HepG2 (cell line): ENCODE data around the gene NACAD. TPM values are rescaled to one million over a fixed set of nuclear protein-coding genes. Genes with fewer than 3 reads are reported as not detected.
A peak's percentile ranks its signal among the peaks of the same experiment; 100 is the strongest.

ENCODE experiments used
- ATAC-seq: fragments of 200-7000 bp; cut with Tn5 transposase; 3 replicates; pipeline ENCODE4 v1.9.1; 2020; ENCODE audit warnings: mild to moderate bottlenecking, moderate library complexity
- BruUV-seq: library from RNA; stranded (reverse); fragments of 400-500 nt; replicated peaks from 2 replicates; lab custom pipeline; 2021; lab: Mats Ljungman, UMichigan
- CTCF ChIA-PET: fragments of 300-600 bp; formaldehyde crosslinking; extraction: SDS; loops from one replicate; lab custom pipeline; 2021; ENCODE audit warnings: low total read pairs, inconsistent platforms, low intra/inter-chr PET ratio; lab: Yijun Ruan, JAX
- POLR2A ChIA-PET: fragments of 350-600 bp; sonication (Branson Sonifier 250); formaldehyde crosslinking; loops from one replicate; lab custom pipeline; 2020; ENCODE audit warnings: antibody characterized with exemption, inconsistent platforms; lab: Yijun Ruan, JAX
- DNase-seq: peaks from one replicate; pipeline ENCODE4 v3.0.0-alpha.2; 2015; ENCODE audit warnings: low spot score
- FAIRE-seq: peaks from 3 replicates; lab custom pipeline; 2011; peaks lifted over from hg19 to GRCh38; lab: Jason Lieb, UNC
- H2AFZ ChIP-seq: one replicate; pipeline ENCODE4 v1.6.1; 2011; ENCODE audit warnings: low read length, inconsistent platforms
- H3K27ac ChIP-seq: fragments of 300-600 bp; 3 replicates; pipeline ENCODE4 v1.8.0; 2011; ENCODE audit warnings: mixed run types, mild to moderate bottlenecking, mixed read lengths, low read length, inconsistent platforms; ENCODE audit not compliant: insufficient read depth; ENCODE audit errors: extremely low read length
- H3K27me3 ChIP-seq, 2 experiments: fragments of 200-600 bp in 1 of 2; 2 replicates in 1 of 2; 3 replicates in 1 of 2; pipeline versions ENCODE4 v1.6.0 to v1.8.0; 2011; ENCODE audit warnings: low read length in 2 of 2, mild to moderate bottlenecking in 2 of 2, moderate library complexity in 2 of 2, inconsistent platforms in 1 of 2; ENCODE audit not compliant: insufficient read depth in 2 of 2, control insufficient read depth in 1 of 2
- H3K36me3 ChIP-seq, 2 experiments: fragments of 200-600 bp in 1 of 2; replicated peaks in 1 of 2; 2 replicates in 1 of 2; 3 replicates in 1 of 2; pipeline versions ENCODE4 v1.5.1 to v1.8.0; 2011; ENCODE audit warnings: low read length in 2 of 2, inconsistent platforms in 1 of 2; ENCODE audit not compliant: insufficient read depth in 2 of 2, control insufficient read depth in 1 of 2
- H3K4me1 ChIP-seq: 2 replicates; pipeline ENCODE4 v1.5.1; 2012; ENCODE audit warnings: low read length, inconsistent platforms; ENCODE audit not compliant: insufficient read depth
- H3K4me2 ChIP-seq: 2 replicates; pipeline ENCODE4 v1.6.0; 2011; ENCODE audit warnings: low read depth, low read length, inconsistent platforms
- H3K4me3 ChIP-seq, 3 experiments: fragments of 200-600 bp in 1 of 3; sonication (generic), shearing (Covaris generic) in 1 of 3; replicated peaks in 1 of 3; 2 replicates each; pipeline ENCODE4 v1.5.1; 2011 to 2016; ENCODE audit warnings: low read length in 3 of 3, inconsistent platforms in 2 of 3, low read depth in 2 of 3, mild to moderate bottlenecking in 2 of 3, control low read depth in 1 of 3, mixed read lengths in 1 of 3; ENCODE audit not compliant: insufficient read depth in 1 of 3
- H3K79me2 ChIP-seq: one replicate; pipeline ENCODE4 v1.6.1; 2011; ENCODE audit warnings: low read length, inconsistent platforms; ENCODE audit not compliant: insufficient read depth
- H3K9ac ChIP-seq: 2 replicates; pipeline ENCODE4 v1.6.0; 2011; ENCODE audit warnings: mild to moderate bottlenecking, low read depth, low read length, inconsistent platforms; ENCODE audit not compliant: insufficient read depth
- H3K9me3 ChIP-seq: 2 replicates; pipeline ENCODE4 v1.5.1; 2012; ENCODE audit warnings: mild to moderate bottlenecking, low read length
- H4K20me1 ChIP-seq: 2 replicates; pipeline ENCODE4 v1.6.0; 2011; ENCODE audit warnings: inconsistent platforms, mild to moderate bottlenecking, low read length, moderate library complexity; ENCODE audit not compliant: insufficient read depth
- BCL6 ChIP-seq: IDR thresholded peaks from 2 replicates; pipeline ENCODE4 v1.6.1; 2016; ENCODE audit warnings: missing genetic modification reagents, missing compliant biosample characterization
- FOXJ3 ChIP-seq: sonication (generic); formaldehyde crosslinking; IDR thresholded peaks from 2 replicates; pipeline ENCODE4 v1.4.0; 2020; ENCODE audit warnings: missing genetic modification reagents, mild to moderate bottlenecking, borderline replicate concordance
- KLF11 ChIP-seq: IDR thresholded peaks from 2 replicates; pipeline ENCODE4 v1.6.1; 2016; ENCODE audit warnings: missing compliant biosample characterization
- TBP ChIP-seq: sonication (generic); formaldehyde crosslinking; IDR thresholded peaks from 2 replicates; pipeline ENCODE4 v1.5.0; 2020; ENCODE audit warnings: missing genetic modification reagents
- ZMYM4 ChIP-seq: sonication (generic); formaldehyde crosslinking; IDR thresholded peaks from 2 replicates; pipeline ENCODE4 v1.8.1; 2023; ENCODE audit warnings: mild to moderate bottlenecking, missing genetic modification reagents
- ZNF335 ChIP-seq: sonication (generic); formaldehyde crosslinking; IDR thresholded peaks from 2 replicates; pipeline ENCODE4 v1.4.0; 2020; ENCODE audit warnings: missing genetic modification reagents
- ZNF75D ChIP-seq: sonication (generic); formaldehyde crosslinking; IDR thresholded peaks from 2 replicates; pipeline ENCODE4 v1.8.1; 2023; ENCODE audit warnings: missing genetic modification reagents, mild to moderate bottlenecking, borderline replicate concordance
- ZNF839 ChIP-seq: sonication (generic); formaldehyde crosslinking; IDR thresholded peaks from 2 replicates; pipeline ENCODE4 v1.4.0; 2020; ENCODE audit warnings: missing genetic modification reagents, mild to moderate bottlenecking, borderline replicate concordance
- WGBS: methylation state at CpG from one replicate; pipeline ENCODE4 v1.1.6; 2017; ENCODE audit warnings: low lambda C conversion rate; 5-methylcytosine and 5-hydroxymethylcytosine counted together
- in situ Hi-C: cut with HindIII; loops from 2 replicates; pipeline ENCODE4 v1.10.0; 2017; ENCODE audit warnings: low pct_unique_long_range_greater_than_20kb; ENCODE audit not compliant: extremely low pct_ligation_motif_present
- intact Hi-C: fragments of 100-400 bp; cut with micrococcal nuclease; formaldehyde crosslinking; loops from one replicate; pipeline ENCODE4 v1.10.0; 2022; ENCODE audit not compliant: unreplicated experiment
- polyA plus RNA-seq, 8 experiments: library from polyadenylated mRNA; depleted of rRNA in 3 of 8; stranded (reverse) in 7 of 8; unstranded in 1 of 8; fragments of >200 nt; fragmentation: Illumina TruSeq in 4 of 8; extraction: Trizol in 4 of 8; gene quantifications; 2 replicates each; pipeline versions ENCODE4 v1.2.1 to v1.2.3, GENCODE V29; 2011 to 2016; ENCODE audit warnings: low read depth in 4 of 8, missing spikeins in 1 of 8, mixed read lengths in 1 of 8; ENCODE audit not compliant: insufficient read depth in 1 of 8
- total RNA-seq, 5 experiments: library from RNA; depleted of rRNA; stranded (reverse); fragments of >200 nt; fragmentation: Illumina TruSeq; extraction: Trizol; gene quantifications; 2 replicates each; pipeline ENCODE4 v1.2.3, GENCODE V29; 2016; ENCODE audit warnings: low read depth in 1 of 5
- TF ChIP-seq, protein P1 (sequence below): sonication (generic); formaldehyde crosslinking; IDR thresholded peaks from 2 replicates; pipeline ENCODE4 v1.5.1; 2020; ENCODE audit warnings: mild to moderate bottlenecking, missing genetic modification reagents, borderline replicate concordance
- TF ChIP-seq, protein P2 (sequence below): fragments of 450-650 bp; IDR thresholded peaks from 2 replicates; pipeline ENCODE4 v1.6.1; 2016
- TF ChIP-seq, protein P3 (sequence below): sonication (generic); formaldehyde crosslinking; IDR thresholded peaks from 2 replicates; pipeline ENCODE4 v1.4.0; 2020; ENCODE audit warnings: missing genetic modification reagents, borderline replicate concordance

Gene NACAD
- total and polyA plus RNA-seq, 2 of the 13 experiments (the other 11 are each of a cell fraction or from before 2014, with no cell fraction given), result 0.04 TPM; not detected in 1

DNA sequence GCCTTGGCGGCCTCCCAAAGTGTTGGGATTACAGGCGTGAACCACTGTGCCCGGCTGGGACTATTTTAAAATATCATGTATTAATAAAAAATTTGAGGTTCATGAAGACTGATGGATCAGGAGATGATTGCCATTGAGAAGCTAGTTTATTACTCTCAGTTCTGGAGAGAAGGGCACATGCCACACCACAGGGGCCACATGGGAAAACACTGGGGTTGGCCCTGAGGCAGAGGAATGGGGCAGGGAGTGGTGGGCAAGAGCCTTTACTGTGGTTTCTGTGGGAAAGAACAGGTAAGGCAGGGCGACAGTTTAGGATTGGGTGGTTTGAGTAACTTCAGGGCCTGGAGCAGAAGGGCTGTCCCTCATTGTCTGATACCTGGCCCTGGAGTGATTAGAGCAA, 29.5 kb upstream of the NACAD start:
- no peak overlapping the region for H3K27ac ChIP-seq
- BruUV-seq, result no TSS peak
- no peak overlapping the region for H3K4me2 ChIP-seq
- no peak overlapping the region for H3K9ac ChIP-seq
- peaks cover 12% of the 10 kb centered on the region for H3K4me1 ChIP-seq
- H4K20me1 ChIP-seq, result no peaks in the 10 kb centered on the region
- ChIA-PET POLR2A (no interaction called here), CTCF (no interaction called here)
- H3K36me3 ChIP-seq, result no peaks in the 10 kb centered on the region
- 71% methylated on average over 4 of the region's 4 CpGs for WGBS
- H3K4me3 ChIP-seq, result no peak overlapping the region
- in situ Hi-C loops (no loop called here), intact Hi-C loops (no loop called here)
- peaks cover 0 to 11% of the 10 kb centered on the region in 2 experiments; a peak in 2 of 5 replicates for H3K27me3 ChIP-seq
- DNase-seq (no peak), ATAC-seq (no peak), FAIRE-seq (no peak)
- no peak overlapping the region for H2AFZ ChIP-seq
- no peaks in the 10 kb centered on the region for H3K79me2 ChIP-seq
- TF ChIP-seq, protein P1, sequence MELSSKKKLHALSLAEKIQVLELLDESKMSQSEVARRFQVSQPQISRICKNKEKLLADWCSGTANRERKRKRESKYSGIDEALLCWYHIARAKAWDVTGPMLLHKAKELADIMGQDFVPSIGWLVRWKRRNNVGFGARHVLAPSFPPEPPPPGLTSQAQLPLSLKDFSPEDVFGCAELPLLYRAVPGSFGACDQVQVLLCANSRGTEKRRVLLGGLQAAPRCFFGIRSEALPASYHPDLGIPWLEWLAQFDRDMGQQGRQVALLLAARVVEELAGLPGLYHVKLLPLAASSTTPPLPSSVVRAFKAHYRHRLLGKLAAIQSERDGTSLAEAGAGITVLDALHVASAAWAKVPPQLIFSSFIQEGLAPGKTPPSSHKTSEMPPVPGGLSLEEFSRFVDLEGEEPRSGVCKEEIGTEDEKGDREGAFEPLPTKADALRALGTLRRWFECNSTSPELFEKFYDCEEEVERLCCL (CRISPR knock-in tag), result no peak
- TF ChIP-seq, protein P2, sequence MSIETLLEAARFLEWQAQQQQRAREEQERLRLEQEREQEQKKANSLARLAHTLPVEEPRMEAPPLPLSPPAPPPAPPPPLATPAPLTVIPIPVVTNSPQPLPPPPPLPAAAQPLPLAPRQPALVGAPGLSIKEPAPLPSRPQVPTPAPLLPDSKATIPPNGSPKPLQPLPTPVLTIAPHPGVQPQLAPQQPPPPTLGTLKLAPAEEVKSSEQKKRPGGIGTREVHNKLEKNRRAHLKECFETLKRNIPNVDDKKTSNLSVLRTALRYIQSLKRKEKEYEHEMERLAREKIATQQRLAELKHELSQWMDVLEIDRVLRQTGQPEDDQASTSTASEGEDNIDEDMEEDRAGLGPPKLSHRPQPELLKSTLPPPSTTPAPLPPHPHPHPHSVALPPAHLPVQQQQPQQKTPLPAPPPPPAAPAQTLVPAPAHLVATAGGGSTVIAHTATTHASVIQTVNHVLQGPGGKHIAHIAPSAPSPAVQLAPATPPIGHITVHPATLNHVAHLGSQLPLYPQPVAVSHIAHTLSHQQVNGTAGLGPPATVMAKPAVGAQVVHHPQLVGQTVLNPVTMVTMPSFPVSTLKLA, result peak; percentile 91
- H3K9me3 ChIP-seq, result no peaks in the 10 kb centered on the region

DNA sequence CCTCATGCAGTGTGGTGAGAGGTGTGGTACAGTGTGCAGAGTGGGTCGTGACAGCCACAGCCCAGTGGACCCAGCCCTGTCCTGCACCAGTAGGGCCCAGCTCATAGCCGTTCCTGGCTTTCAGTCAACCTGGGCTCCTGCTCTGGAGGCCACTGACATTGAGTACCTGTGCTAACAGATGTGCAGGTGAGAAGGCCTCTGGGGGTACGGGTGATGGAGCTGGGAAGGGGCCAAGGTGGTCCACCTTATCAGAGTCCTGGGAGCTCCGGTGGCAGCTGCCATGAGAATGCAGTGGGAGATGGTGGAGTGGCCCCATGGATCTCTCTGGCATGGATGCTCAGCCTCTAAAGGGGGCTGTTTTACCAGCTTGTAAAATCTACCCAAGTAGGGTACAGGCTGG, 28.8 kb upstream of the NACAD start:
- FAIRE-seq (no peak), ATAC-seq (no peak), DNase-seq (no peak)
- H3K27me3 ChIP-seq, result peaks cover 0 to 6% of the 10 kb centered on the region in 2 experiments; a peak in 2 of 5 replicates
- no peak overlapping the region for H3K4me2 ChIP-seq
- H3K79me2 ChIP-seq, result no peaks in the 10 kb centered on the region
- no peaks in the 10 kb centered on the region for H4K20me1 ChIP-seq
- H3K27ac ChIP-seq, result no peak overlapping the region
- WGBS, result 6% methylated on average over 2 of the region's 4 CpGs
- no peak overlapping the region for H3K4me3 ChIP-seq
- no peak overlapping the region for H2AFZ ChIP-seq
- in situ Hi-C loops, result no loop called here
- peaks cover 12% of the 10 kb centered on the region for H3K4me1 ChIP-seq
- ChIA-PET CTCF (no interaction called here), POLR2A (no interaction called here)
- no TSS peak for BruUV-seq
- H3K9ac ChIP-seq, result no peak overlapping the region
- intact Hi-C loops, result no loop called here
- no peaks in the 10 kb centered on the region for H3K9me3 ChIP-seq
- no peaks in the 10 kb centered on the region for H3K36me3 ChIP-seq
- no peak for TF ChIP-seq TBP (CRISPR knock-in tag)
- no peak for TF ChIP-seq ZNF839
- no peak for TF ChIP-seq ZNF335 (CRISPR knock-in tag)
- TF ChIP-seq FOXJ3 (CRISPR knock-in tag), result no peak
- no peak for TF ChIP-seq ZMYM4
- no peak for TF ChIP-seq ZNF75D (CRISPR knock-in tag)
- no peak for TF ChIP-seq KLF11 (CRISPR knock-in tag)
- TF ChIP-seq, protein P3, sequence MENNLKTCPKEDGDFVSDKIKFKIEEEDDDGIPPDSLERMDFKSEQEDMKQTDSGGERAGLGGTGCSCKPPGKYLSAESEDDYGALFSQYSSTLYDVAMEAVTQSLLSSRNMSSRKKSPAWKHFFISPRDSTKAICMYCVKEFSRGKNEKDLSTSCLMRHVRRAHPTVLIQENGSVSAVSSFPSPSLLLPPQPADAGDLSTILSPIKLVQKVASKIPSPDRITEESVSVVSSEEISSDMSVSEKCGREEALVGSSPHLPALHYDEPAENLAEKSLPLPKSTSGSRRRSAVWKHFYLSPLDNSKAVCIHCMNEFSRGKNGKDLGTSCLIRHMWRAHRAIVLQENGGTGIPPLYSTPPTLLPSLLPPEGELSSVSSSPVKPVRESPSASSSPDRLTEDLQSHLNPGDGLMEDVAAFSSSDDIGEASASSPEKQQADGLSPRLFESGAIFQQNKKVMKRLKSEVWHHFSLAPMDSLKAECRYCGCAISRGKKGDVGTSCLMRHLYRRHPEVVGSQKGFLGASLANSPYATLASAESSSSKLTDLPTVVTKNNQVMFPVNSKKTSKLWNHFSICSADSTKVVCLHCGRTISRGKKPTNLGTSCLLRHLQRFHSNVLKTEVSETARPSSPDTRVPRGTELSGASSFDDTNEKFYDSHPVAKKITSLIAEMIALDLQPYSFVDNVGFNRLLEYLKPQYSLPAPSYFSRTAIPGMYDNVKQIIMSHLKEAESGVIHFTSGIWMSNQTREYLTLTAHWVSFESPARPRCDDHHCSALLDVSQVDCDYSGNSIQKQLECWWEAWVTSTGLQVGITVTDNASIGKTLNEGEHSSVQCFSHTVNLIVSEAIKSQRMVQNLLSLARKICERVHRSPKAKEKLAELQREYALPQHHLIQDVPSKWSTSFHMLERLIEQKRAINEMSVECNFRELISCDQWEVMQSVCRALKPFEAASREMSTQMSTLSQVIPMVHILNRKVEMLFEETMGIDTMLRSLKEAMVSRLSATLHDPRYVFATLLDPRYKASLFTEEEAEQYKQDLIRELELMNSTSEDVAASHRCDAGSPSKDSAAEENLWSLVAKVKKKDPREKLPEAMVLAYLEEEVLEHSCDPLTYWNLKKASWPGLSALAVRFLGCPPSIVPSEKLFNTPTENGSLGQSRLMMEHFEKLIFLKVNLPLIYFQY (CRISPR knock-in tag), result no peak
- TF ChIP-seq BCL6 (CRISPR knock-in tag), result no peak
